IMR-90 (cell line): ENCODE data around the gene ARID4B. TPM values are rescaled to one million over a fixed set of nuclear protein-coding genes. Genes with fewer than 3 reads are reported as not detected.

Experiments
- ATAC-seq: fragments of 200-7000 bp; cut with Tn5 transposase; 2 replicates; pipeline ENCODE4 v1.9.1; 2020; ENCODE audit warnings: low read depth, mild to moderate bottlenecking, moderate library complexity
- BruUV-seq: library from RNA; stranded (reverse); fragments of 400-500 nt; replicated peaks from 2 replicates; lab custom pipeline; 2021; lab: Mats Ljungman, UMichigan
- CTCF ChIA-PET: fragments of 300-600 bp; formaldehyde crosslinking; extraction: SDS; loops from one replicate; lab custom pipeline; 2021; ENCODE audit warnings: antibody characterized with exemption; lab: Yijun Ruan, JAX
- POLR2A ChIA-PET: fragments of 300-600 bp; sonication (Branson Sonifier 250); formaldehyde crosslinking; loops from one replicate; lab custom pipeline; 2022; ENCODE audit warnings: antibody characterized with exemption; ENCODE audit not compliant: unreplicated experiment; lab: Charles Lee
- DNase-seq: peaks from one replicate; pipeline ENCODE4 v3.0.0; 2013
- H2AFZ ChIP-seq: replicated peaks from 2 replicates; pipeline ENCODE3; 2013; ENCODE audit warnings: low read length, mild to moderate bottlenecking; ENCODE audit not compliant: poor library complexity
- H2AK5ac ChIP-seq: 2 replicates; pipeline ENCODE4 v1.6.1; 2013; ENCODE audit warnings: low read depth, low read length, inconsistent platforms
- H2AK9ac ChIP-seq: replicated peaks from 2 replicates; pipeline ENCODE3; 2013; ENCODE audit warnings: mild to moderate bottlenecking, low read depth, low read length, moderate library complexity; ENCODE audit not compliant: poor library complexity
- H2BK120ac ChIP-seq: 2 replicates; pipeline ENCODE4 v1.6.1; 2013; ENCODE audit warnings: low read depth, low read length, inconsistent platforms
- H2BK15ac ChIP-seq: 3 replicates; pipeline ENCODE4 v1.6.1; 2013; ENCODE audit warnings: low read depth, low read length, inconsistent platforms
- H2BK20ac ChIP-seq: 2 replicates; pipeline ENCODE4 v1.6.1; 2013; ENCODE audit warnings: low read depth, mild to moderate bottlenecking, inconsistent platforms, low read length, moderate library complexity
- H2BK5ac ChIP-seq: 2 replicates; pipeline ENCODE4 v1.6.1; 2013; ENCODE audit warnings: mild to moderate bottlenecking, low read depth, low read length, inconsistent platforms; ENCODE audit not compliant: poor library complexity, severe bottlenecking
- H3K14ac ChIP-seq: replicated peaks from 2 replicates; pipeline ENCODE4 v1.6.1; 2013; ENCODE audit warnings: low read depth, low read length, inconsistent platforms
- H3K18ac ChIP-seq: 2 replicates; pipeline ENCODE4 v1.6.1; 2013; ENCODE audit warnings: low read depth, low read length, control low read depth
- H3K23ac ChIP-seq: 2 replicates; pipeline ENCODE4 v1.6.1; 2013; ENCODE audit warnings: low read depth, low read length, inconsistent platforms
- H3K27ac ChIP-seq: 2 replicates; pipeline ENCODE4 v1.5.1; 2013; ENCODE audit warnings: mild to moderate bottlenecking, control low read depth, low read length; ENCODE audit not compliant: insufficient read depth
- H3K27me3 ChIP-seq: 2 replicates; pipeline ENCODE4 v1.6.1; 2013; ENCODE audit warnings: low read length; ENCODE audit not compliant: control insufficient read depth, insufficient read depth
- H3K36me3 ChIP-seq: 2 replicates; pipeline ENCODE4 v1.6.1; 2013; ENCODE audit warnings: low read length, mixed read lengths; ENCODE audit not compliant: control insufficient read depth, insufficient read depth
- H3K4ac ChIP-seq: 2 replicates; pipeline ENCODE4 v1.6.1; 2013; ENCODE audit warnings: low read depth, low read length, inconsistent platforms
- H3K4me1 ChIP-seq: 2 replicates; pipeline ENCODE4 v1.6.1; 2013; ENCODE audit warnings: low read length, mixed read lengths; ENCODE audit not compliant: control insufficient read depth, insufficient read depth
- H3K4me2 ChIP-seq: 2 replicates; pipeline ENCODE4 v1.6.1; 2013; ENCODE audit warnings: low read depth, mild to moderate bottlenecking, control low read depth, low read length, moderate library complexity
- H3K4me3 ChIP-seq: 2 replicates; pipeline ENCODE4 v1.5.1; 2013; ENCODE audit warnings: low read depth, mild to moderate bottlenecking, control low read depth, low read length, moderate library complexity; ENCODE audit not compliant: insufficient read depth
- H3K56ac ChIP-seq: 2 replicates; pipeline ENCODE4 v1.6.1; 2013; ENCODE audit warnings: low read length, inconsistent platforms; ENCODE audit not compliant: insufficient read depth; ENCODE audit errors: extremely low read depth
- H3K79me1 ChIP-seq, 2 experiments: 2 replicates each; pipeline ENCODE4 v1.6.1; 2013; ENCODE audit warnings: low read length in 2 of 2, inconsistent platforms in 1 of 2, low read depth in 1 of 2
- H3K9ac ChIP-seq: 2 replicates; pipeline ENCODE4 v1.6.1; 2013; ENCODE audit warnings: low read depth, low read length, control low read depth
- H3K9me1 ChIP-seq: 2 replicates; pipeline ENCODE4 v1.6.1; 2013; ENCODE audit warnings: low read length, inconsistent platforms; ENCODE audit not compliant: insufficient read depth
- H3K9me3 ChIP-seq: 2 replicates; pipeline ENCODE4 v1.6.1; 2013; ENCODE audit warnings: low read length; ENCODE audit not compliant: control insufficient read depth, insufficient read depth
- H4K20me1 ChIP-seq: 2 replicates; pipeline ENCODE4 v1.6.1; 2013; ENCODE audit warnings: low read length, inconsistent platforms; ENCODE audit not compliant: insufficient read depth
- H4K5ac ChIP-seq: 2 replicates; pipeline ENCODE4 v1.6.1; 2013; ENCODE audit warnings: mild to moderate bottlenecking, low read depth, low read length, control low read depth
- H4K8ac ChIP-seq, 2 experiments: 2 replicates each; pipeline ENCODE4 v1.6.1; 2013; ENCODE audit warnings: low read depth in 2 of 2, low read length in 2 of 2, control low read depth in 1 of 2, inconsistent platforms in 1 of 2
- H4K91ac ChIP-seq: 2 replicates; pipeline ENCODE4 v1.6.1; 2013; ENCODE audit warnings: low read depth, low read length, inconsistent platforms; ENCODE audit not compliant: insufficient read depth
- BHLHE40 ChIP-seq: fragments of 150-350 bp; IDR thresholded peaks from 2 replicates; pipeline ENCODE4 v1.6.1; 2016; ENCODE audit warnings: mild to moderate bottlenecking, low read depth, low read length
- CEBPB ChIP-seq: IDR thresholded peaks from 2 replicates; pipeline ENCODE4 v1.6.1; 2012; ENCODE audit warnings: low read depth, low read length, improper control_type of control experiment
- CHD1 ChIP-seq: IDR thresholded peaks from 2 replicates; pipeline ENCODE4 v1.6.1; 2012; ENCODE audit warnings: low read depth, low read length, improper control_type of control experiment
- FOS ChIP-seq: fragments of 150-350 bp; IDR thresholded peaks from 2 replicates; pipeline ENCODE4 v1.6.1; 2016; ENCODE audit warnings: low read depth, low read length
- MAFK ChIP-seq: IDR thresholded peaks from 2 replicates; pipeline ENCODE4 v1.6.1; 2012; ENCODE audit warnings: low read depth, low read length, improper control_type of control experiment
- MAZ ChIP-seq: IDR thresholded peaks from 2 replicates; pipeline ENCODE4 v1.6.1; 2012; ENCODE audit warnings: low read depth, mild to moderate bottlenecking, low read length, improper control_type of control experiment, moderate library complexity, borderline replicate concordance
- MXI1 ChIP-seq: IDR thresholded peaks from 2 replicates; pipeline ENCODE4 v1.6.1; 2012; ENCODE audit warnings: low read depth, mild to moderate bottlenecking, low read length, moderate library complexity, borderline replicate concordance
- POLR2A ChIP-seq: IDR thresholded peaks from 2 replicates; pipeline ENCODE4 v1.6.1; 2012; ENCODE audit warnings: mild to moderate bottlenecking, low read depth, low read length
- RAD21 ChIP-seq: IDR thresholded peaks from 2 replicates; pipeline ENCODE4 v1.6.1; 2012; ENCODE audit warnings: low read length, improper control_type of control experiment
- RCOR1 ChIP-seq: IDR thresholded peaks from 2 replicates; pipeline ENCODE4 v1.6.1; 2012; ENCODE audit warnings: mild to moderate bottlenecking, low read length, improper control_type of control experiment; ENCODE audit not compliant: insufficient replicate concordance
- RFX5 ChIP-seq: IDR thresholded peaks from 2 replicates; pipeline ENCODE4 v1.8.0; 2012; ENCODE audit warnings: low read depth, mild to moderate bottlenecking, low read length, moderate library complexity
- SMC3 ChIP-seq: fragments of 150-350 bp; IDR thresholded peaks from 2 replicates; pipeline ENCODE4 v1.6.1; 2016; ENCODE audit warnings: low read depth, mild to moderate bottlenecking, antibody characterized with exemption, low read length, moderate library complexity
- WGBS, 2 experiments: methylation state at CpG; one replicate each; pipeline versions ENCODE4 v1.1.5 to v1.1.7; 2013; ENCODE audit warnings: missing lambda C conversion rate in 2 of 2; ENCODE audit not compliant: insufficient read length in 1 of 2; ENCODE audit errors: extremely low coverage in 2 of 2; 5-methylcytosine and 5-hydroxymethylcytosine counted together
- dilution Hi-C: fragments of 300-500 bp; cut with HindIII; formaldehyde crosslinking; loops from one replicate; pipeline ENCODE4 v1.14.3; 2018; ENCODE audit warnings: low sequenced_read_pairs; ENCODE audit not compliant: unreplicated experiment
- in situ Hi-C: fragments of 300-500 bp; cut with MboI; formaldehyde crosslinking; loops from 3 replicates; pipeline ENCODE4 v1.14.3; 2019; ENCODE audit warnings: low sequenced_read_pairs, inconsistent platforms, mixed read lengths
- intact Hi-C: fragments of 100-400 bp; cut with micrococcal nuclease; formaldehyde crosslinking; loops from 2 replicates; pipeline ENCODE4 v1.10.0; 2022
- polyA plus RNA-seq, 3 experiments: library from polyadenylated mRNA; depleted of rRNA; stranded (reverse); fragments of >200 nt; gene quantifications; 2 replicates each; pipeline ENCODE4 v1.2.3, GENCODE V29; 2012; ENCODE audit warnings: low replicate concordance in 1 of 3
- total RNA-seq: library from RNA; depleted of rRNA; stranded (reverse); fragments of >200 nt; gene quantifications from 2 replicates; pipeline ENCODE4 v1.2.3, GENCODE V29; 2012
- TF ChIP-seq, protein P1 (sequence below): fragments of 150-350 bp; IDR thresholded peaks from 2 replicates; pipeline ENCODE4 v1.6.1; 2017; ENCODE audit warnings: mild to moderate bottlenecking, antibody characterized with exemption, low read length, low read depth
- TF ChIP-seq, protein P2 (sequence below): fragments of 150-350 bp; IDR thresholded peaks from 2 replicates; pipeline ENCODE4 v1.6.1; 2016; ENCODE audit warnings: low read depth, mild to moderate bottlenecking, low read length, moderate library complexity, borderline replicate concordance

ARID4B gene
- total and polyA plus RNA-seq, 2 of the 4 experiments (the other 2 are of a cell fraction), result 8.5 to 16.0 TPM

DNA sequence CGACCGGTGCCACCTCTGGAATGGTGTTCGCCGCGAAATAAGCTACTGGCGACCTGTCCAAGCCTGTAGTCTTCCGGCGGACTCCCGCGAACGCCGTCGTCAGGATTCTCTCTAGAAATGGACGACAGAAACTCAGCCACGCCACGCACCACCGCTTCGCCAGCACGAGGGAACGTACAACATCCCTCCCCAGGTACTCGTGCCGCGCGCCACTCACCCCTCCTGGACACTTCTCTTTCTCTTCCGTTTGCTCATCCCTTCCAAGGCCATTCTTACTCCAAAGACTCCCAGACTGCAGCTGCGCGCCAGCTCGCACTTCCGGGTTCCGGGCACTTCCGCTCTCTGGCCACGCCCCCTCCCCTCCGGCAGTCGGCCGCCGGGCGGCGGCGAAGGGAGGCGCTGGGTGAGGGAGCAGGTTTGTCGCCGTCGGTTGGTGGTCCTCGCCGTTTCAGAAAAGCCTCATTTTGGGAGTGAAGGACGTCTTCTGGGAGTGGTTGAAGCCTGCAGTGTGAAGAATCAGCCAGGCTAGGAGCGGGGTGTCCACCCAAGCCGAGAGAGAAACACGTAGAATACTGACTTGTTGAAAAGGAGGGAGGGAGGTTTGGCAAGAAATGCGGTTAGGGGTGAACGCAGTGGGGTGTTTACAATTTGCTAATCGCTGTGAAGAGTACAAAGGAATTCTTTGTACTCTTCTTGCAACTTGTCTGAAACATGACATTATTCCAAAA, 166.9 kb downstream of the ARID4B start, which contains the start of gene RBM34:
TSS of gene RBM34 (minus strand) at position 294 of the 728 bp plus-strand sequence. CDS start at position 270, 24 bp downstream.
- peak within 1 kb of the TSS; percentile 93 for H4K5ac ChIP-seq
- peak within 1 kb of the TSS; percentile 36 for H2BK20ac ChIP-seq
- peak within 1 kb of the TSS; percentile 88 for H2BK5ac ChIP-seq
- H3K36me3 ChIP-seq, result peaks cover 22% of the 10 kb centered on the region
- H2AFZ ChIP-seq, result peak within 1 kb of the TSS; percentile 92
- BruUV-seq, result no TSS peak
- peaks cover 35 to 49% of the 10 kb centered on the region in 2 experiments for H3K79me1 ChIP-seq
- dilution Hi-C loops (no loop called here), intact Hi-C loops (loop anchor here (5.0 kb wide), 1 partner anchor 256 kb away; no protein-coding TSS in a partner anchor), in situ Hi-C loops (no loop called here)
- peak within 1 kb of the TSS; percentile 98 for H3K9ac ChIP-seq
- H4K91ac ChIP-seq, result peak within 1 kb of the TSS; percentile 92
- peak within 1 kb of the TSS; percentile 96 for H3K56ac ChIP-seq
- H2BK15ac ChIP-seq, result peak within 1 kb of the TSS; percentile 67; the same call in 1 of the 3 replicates
- peak within 1 kb of the TSS; percentile 96 for H2AK9ac ChIP-seq
- peaks cover 2% of the 10 kb centered on the region for H3K4me1 ChIP-seq
- peak within 1 kb of the TSS; percentile 88 for H3K4me3 ChIP-seq
- H4K8ac ChIP-seq, result peak within 1 kb of the TSS; percentile 82 to 98
- ATAC-seq (peak; percentile 98), DNase-seq (peak; percentile 88)
- H3K14ac ChIP-seq, result peak within 1 kb of the TSS; percentile 99
- H3K4ac ChIP-seq, result peak within 1 kb of the TSS; percentile 98
- no peaks in the 10 kb centered on the region for H4K20me1 ChIP-seq
- no peaks in the 10 kb centered on the region for H3K9me3 ChIP-seq
- H3K9me1 ChIP-seq, result peaks cover 15% of the 10 kb centered on the region
- peak within 1 kb of the TSS; percentile 83 for H2BK120ac ChIP-seq
- H2AK5ac ChIP-seq, result peak within 1 kb of the TSS; percentile 79
- peak within 1 kb of the TSS; percentile 96 for H3K23ac ChIP-seq
- WGBS, 2 experiments, result 0% methylated on average over 20 of the region's 52 CpGs; no CpG with 5 or more reads in 1 of the 2 experiments
- no peaks in the 10 kb centered on the region for H3K27me3 ChIP-seq
- H3K4me2 ChIP-seq, result peak within 1 kb of the TSS; percentile 88
- peak within 1 kb of the TSS; percentile 79 for H3K18ac ChIP-seq
- ChIA-PET POLR2A (no interaction called here), CTCF (interaction anchor here (0.8 to 1.1 kb wide), 2 partner anchors 48 to 255 kb away, joined by 3 to 6 read pairs; no protein-coding TSS in a partner anchor)
- peak within 1 kb of the TSS; percentile 96 for H3K27ac ChIP-seq
- TF ChIP-seq CHD1 (no peak), SMC3 (no peak), RCOR1 (no peak), MAZ (peak; percentile 72; the same call in 1 of the 2 replicates), CEBPB (peak; percentile 54; the same call in 1 of the 2 replicates), BHLHE40 (no peak), RFX5 (no peak), POLR2A (peak; percentile 93), MXI1 (peak; percentile 49; the same call in 1 of the 2 replicates), RAD21 (no peak), FOS (no peak), MAFK (no peak)
- TF ChIP-seq, protein P1, sequence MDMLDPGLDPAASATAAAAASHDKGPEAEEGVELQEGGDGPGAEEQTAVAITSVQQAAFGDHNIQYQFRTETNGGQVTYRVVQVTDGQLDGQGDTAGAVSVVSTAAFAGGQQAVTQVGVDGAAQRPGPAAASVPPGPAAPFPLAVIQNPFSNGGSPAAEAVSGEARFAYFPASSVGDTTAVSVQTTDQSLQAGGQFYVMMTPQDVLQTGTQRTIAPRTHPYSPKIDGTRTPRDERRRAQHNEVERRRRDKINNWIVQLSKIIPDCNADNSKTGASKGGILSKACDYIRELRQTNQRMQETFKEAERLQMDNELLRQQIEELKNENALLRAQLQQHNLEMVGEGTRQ, result no peak
- TF ChIP-seq, protein P2, sequence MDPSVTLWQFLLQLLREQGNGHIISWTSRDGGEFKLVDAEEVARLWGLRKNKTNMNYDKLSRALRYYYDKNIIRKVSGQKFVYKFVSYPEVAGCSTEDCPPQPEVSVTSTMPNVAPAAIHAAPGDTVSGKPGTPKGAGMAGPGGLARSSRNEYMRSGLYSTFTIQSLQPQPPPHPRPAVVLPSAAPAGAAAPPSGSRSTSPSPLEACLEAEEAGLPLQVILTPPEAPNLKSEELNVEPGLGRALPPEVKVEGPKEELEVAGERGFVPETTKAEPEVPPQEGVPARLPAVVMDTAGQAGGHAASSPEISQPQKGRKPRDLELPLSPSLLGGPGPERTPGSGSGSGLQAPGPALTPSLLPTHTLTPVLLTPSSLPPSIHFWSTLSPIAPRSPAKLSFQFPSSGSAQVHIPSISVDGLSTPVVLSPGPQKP, result no peak
